GM23338 (cell line): ENCODE data around the gene ANKRD11. TPM values are rescaled to one million over a fixed set of nuclear protein-coding genes. Genes with fewer than 3 reads are reported as not detected.

Experiments
- ATAC-seq: fragments of 200-7000 bp; cut with Tn5 transposase; 3 replicates; pipeline ENCODE4 v1.9.1; 2020
- DNase-seq: peaks from one replicate; pipeline ENCODE4 v3.0.0-alpha.2; 2015; ENCODE audit warnings: low spot score
- H2AFZ ChIP-seq: fragments of 200-600 bp; sonication (generic); 2 replicates; pipeline ENCODE4 v1.8.0; 2016; ENCODE audit warnings: antibody characterized with exemption, mild to moderate bottlenecking, moderate library complexity
- H3F3A ChIP-seq: fragments of 200-600 bp; sonication (generic); replicated peaks from 2 replicates; pipeline ENCODE4 v1.8.0; 2017; ENCODE audit warnings: antibody characterized with exemption, mixed run types, low read depth
- H3K27ac ChIP-seq: fragments of 200-600 bp; sonication (generic); 2 replicates; pipeline ENCODE4 v1.6.1; 2016; ENCODE audit warnings: low read depth
- H3K27me3 ChIP-seq: fragments of 200-600 bp; sonication (generic); 2 replicates; pipeline ENCODE4 v1.8.0; 2016; ENCODE audit warnings: mild to moderate bottlenecking, mixed run types, moderate library complexity; ENCODE audit not compliant: insufficient read depth
- H3K36me3 ChIP-seq: fragments of 200-600 bp; sonication (generic); 2 replicates; pipeline ENCODE4 v1.8.0; 2016; ENCODE audit warnings: mild to moderate bottlenecking; ENCODE audit not compliant: insufficient read depth
- H3K4me1 ChIP-seq: fragments of 200-600 bp; sonication (generic); 2 replicates; pipeline ENCODE4 v1.8.0; 2016; ENCODE audit warnings: mild to moderate bottlenecking, moderate library complexity; ENCODE audit not compliant: insufficient read depth
- H3K4me2 ChIP-seq: fragments of 200-600 bp; sonication (generic); 2 replicates; pipeline ENCODE4 v1.7.1; 2017; ENCODE audit warnings: mixed run types
- H3K4me3 ChIP-seq: fragments of 200-600 bp; sonication (generic); 2 replicates; pipeline ENCODE4 v1.6.1; 2016; ENCODE audit warnings: mixed run types
- H3K79me2 ChIP-seq: fragments of 200-600 bp; sonication (generic); replicated peaks from 2 replicates; pipeline ENCODE4 v1.8.0; 2017; ENCODE audit warnings: mild to moderate bottlenecking; ENCODE audit not compliant: insufficient read depth
- H3K9me2 ChIP-seq: fragments of 200-600 bp; sonication (generic); 2 replicates; pipeline ENCODE4 v1.8.0; 2017; ENCODE audit not compliant: insufficient read depth
- H4K20me1 ChIP-seq: fragments of 200-600 bp; sonication (generic); replicated peaks from 2 replicates; pipeline ENCODE4 v1.8.0; 2017; ENCODE audit warnings: mild to moderate bottlenecking; ENCODE audit not compliant: insufficient read depth
- H3K27ac Mint-ChIP-seq: 2 replicates; pipeline ENCODE4 v1.8.0; 2020; ENCODE audit warnings: inconsistent platforms, mild to moderate bottlenecking, moderate library complexity, mixed read lengths
- H3K27me3 Mint-ChIP-seq: 3 replicates; pipeline ENCODE4 v1.8.0; 2022; ENCODE audit warnings: low read depth, mild to moderate bottlenecking, moderate library complexity, mixed read lengths, inconsistent platforms; ENCODE audit not compliant: insufficient read depth, poor library complexity
- H3K36me3 Mint-ChIP-seq: 3 replicates; pipeline ENCODE4 v1.8.0; 2021; ENCODE audit warnings: low read depth, mild to moderate bottlenecking, inconsistent platforms, moderate library complexity, mixed read lengths
- H3K4me1 Mint-ChIP-seq: 3 replicates; pipeline ENCODE4 v1.8.0; 2020; ENCODE audit warnings: mild to moderate bottlenecking, inconsistent platforms, mixed read lengths
- H3K4me3 Mint-ChIP-seq: 3 replicates; pipeline ENCODE4 v1.8.0; 2021; ENCODE audit warnings: moderate library complexity, mild to moderate bottlenecking, inconsistent platforms, mixed read lengths
- H3K9me3 Mint-ChIP-seq: 3 replicates; pipeline ENCODE4 v1.8.0; 2020; ENCODE audit warnings: moderate library complexity, mild to moderate bottlenecking, inconsistent platforms, mixed read lengths
- CREB1 ChIP-seq: fragments of 250-450 bp; sonication (Bioruptor Pico); IDR thresholded peaks from 2 replicates; pipeline ENCODE4 v1.5.0; 2020; ENCODE audit warnings: low read depth, mild to moderate bottlenecking, moderate library complexity
- CTCF ChIP-seq, 2 experiments: fragments of 200-600 bp in 1 of 2; sonication (generic) in 1 of 2; conservative IDR thresholded peaks; 2 replicates each; pipeline versions ENCODE4 v1.5.1 to v1.6.1; 2016 to 2017; ENCODE audit warnings: antibody characterized with exemption in 2 of 2, low read depth in 2 of 2, mild to moderate bottlenecking in 2 of 2, moderate library complexity in 1 of 2
- EZH2 ChIP-seq: fragments of 200-600 bp; sonication (generic); IDR thresholded peaks from one replicate; pipeline ENCODE4 v1.8.0; 2017; ENCODE audit warnings: antibody characterized with exemption, mild to moderate bottlenecking, low read depth; ENCODE audit not compliant: unreplicated experiment
- JUNB ChIP-seq: IDR thresholded peaks from one replicate; pipeline ENCODE4 v1.6.1; 2016; ENCODE audit warnings: antibody characterized with exemption; ENCODE audit not compliant: unreplicated experiment
- NANOG ChIP-seq: IDR thresholded peaks from 2 replicates; pipeline ENCODE4 v1.6.1; 2016; ENCODE audit warnings: antibody characterized with exemption, borderline replicate concordance
- STAT1 ChIP-seq: IDR thresholded peaks from one replicate; pipeline ENCODE4 v1.6.1; 2016; ENCODE audit warnings: antibody characterized with exemption; ENCODE audit not compliant: unreplicated experiment
- ZNF331 ChIP-seq: fragments of 250-450 bp; sonication (Bioruptor Pico); IDR thresholded peaks from 2 replicates; pipeline ENCODE4 v1.5.0; 2020; ENCODE audit warnings: low read depth, mild to moderate bottlenecking, moderate library complexity
- ZNF462 ChIP-seq: fragments of 250-450 bp; sonication (Bioruptor Pico); IDR thresholded peaks from 2 replicates; pipeline ENCODE4 v1.5.0; 2020; ENCODE audit warnings: mild to moderate bottlenecking, moderate library complexity
- polyA plus RNA-seq: library from polyadenylated mRNA; unstranded; fragments of >200 nt; fragmentation: Nextera tagmentation; extraction: Ambion mirVana; gene quantifications from 2 replicates; pipeline ENCODE4 v1.2.1, GENCODE V29; 2016
- total RNA-seq: library from RNA; depleted of rRNA; stranded (reverse); fragments of >200 nt; shearing (Covaris generic); gene quantifications from 2 replicates; pipeline ENCODE4 v1.2.3, GENCODE V29; 2014

Gene ANKRD11
- total and polyA plus RNA-seq, 2 experiments from 2014 or later: 130 to 159 TPM

- TF ChIP-seq ZNF462 (CRISPR knock-in tag) (no peak), JUNB (no peak), CTCF (conservative IDR thresholded peaks at IDR 0.05; ENCODE audit: low read depth in 2 of 2) (no peak), EZH2 (no peak), NANOG (no peak), CREB1 (no peak), STAT1 (no peak)
Observed at GRCh38 chr16:89346869-89347268, 143.5 kb downstream of the ANKRD11 start (continued).

GRCh38 chr16:89345642-89346150 lies 144.7 kb downstream of the ANKRD11 start:
- Histone ChIP-seq H3K9me2 (no peaks in the 10 kb centered on the region), H3K4me2 (peak overlapping the region; percentile 38; the same call in 1 of the 2 replicates), H2AFZ (no peak overlapping the region), H3K27me3 (no peaks in the 10 kb centered on the region), H3K4me3 (no peak overlapping the region), H3K79me2 (peaks cover 99% of the 10 kb centered on the region), H4K20me1 (peaks cover 90% of the 10 kb centered on the region), H3K4me1 (peaks cover 45% of the 10 kb centered on the region), H3K27ac (peak overlapping the region; percentile 11; the same call in 1 of the 2 replicates), H3K36me3 (no peaks in the 10 kb centered on the region), H3F3A (peaks cover 16% of the 10 kb centered on the region; the same call in 1 of the 2 replicates)
- no peak for ATAC-seq
- Mint-ChIP-seq H3K9me3 (no peaks in the 10 kb centered on the region), H3K27ac (no peak overlapping the region), H3K36me3 (peaks cover under 1% of the 10 kb centered on the region; the same call in 1 of the 3 replicates), H3K4me3 (no peak overlapping the region), H3K27me3 (peaks cover 15% of the 10 kb centered on the region), H3K4me1 (peaks cover 60% of the 10 kb centered on the region)
- TF ChIP-seq STAT1 (no peak), ZNF331 (CRISPR knock-in tag) (no peak)
- DNase-seq: no peak
